ENCODE data around the gene CDHR5.

CDHR5 gene

GRCh38 chr11:567011-567628, 57.6 kb downstream of the CDHR5 start:
- no peak for DNase-seq (ENCODE audit: low read depth in 2 of 2)

Measured in fibroblast of skin of left quadriceps (primary cell).